ENCODE results near the gene CD177. TPM values are rescaled to one million over a fixed set of nuclear protein-coding genes. Genes with fewer than 3 reads are reported as not detected.
"Not testable (repeated sequence)": the region's sequence is repeated elsewhere in the genome, so short reads cannot be mapped to it uniquely, and the experiment has no call there.

CD177 gene
- polyA plus RNA-seq, 1 of the 3 experiments (the other 2 are of a cell fraction), result 0.54 TPM

GRCh38 chr19:43383254-43383653 lies 29.8 kb downstream of the CD177 start:
- H3K9ac ChIP-seq; H2AFZ ChIP-seq (ENCODE audit: low read depth); H4K20me1 ChIP-seq (ENCODE audit: insufficient read depth); H3F3A ChIP-seq (replicated peaks; ENCODE audit: insufficient read depth); H3K4me3 ChIP-seq (ENCODE audit: low read depth in 2 of 2, low read length in 1 of 2); H3K9me3 ChIP-seq; CTCF ChIA-PET; H3K27ac ChIP-seq (ENCODE audit: low read depth in 2 of 2, low read length in 1 of 2); H3K4me1 ChIP-seq (ENCODE audit: control insufficient read depth in 1 of 2, insufficient read depth in 2 of 2, low read depth in 1 of 2, low read length in 1 of 2); H3K79me2 ChIP-seq (ENCODE audit: insufficient read depth); H3K9me2 ChIP-seq; DNase-seq; POLR2A ChIA-PET; H3K4me2 ChIP-seq; H3K36me3 ChIP-seq (replicated peaks in 1 of 2; ENCODE audit: control insufficient read depth in 1 of 2, insufficient read depth in 2 of 2, low read length in 1 of 2): not testable (repeated sequence)
- peaks cover 29% of the 10 kb centered on the region for H3K27me3 ChIP-seq (ENCODE audit: insufficient read depth)
- WGBS (ENCODE audit: low lambda C conversion rate), result 33% methylated on average over 7 of the region's 7 CpGs

GRCh38 chr19:43383759-43384158 lies 30.3 kb downstream of the CD177 start:
- H3K9me2 ChIP-seq; H3K4me1 ChIP-seq (ENCODE audit: control insufficient read depth in 1 of 2, insufficient read depth in 2 of 2, low read depth in 1 of 2, low read length in 1 of 2); H4K20me1 ChIP-seq (ENCODE audit: insufficient read depth); H3K36me3 ChIP-seq (replicated peaks in 1 of 2; ENCODE audit: control insufficient read depth in 1 of 2, insufficient read depth in 2 of 2, low read length in 1 of 2); POLR2A ChIA-PET; H3K79me2 ChIP-seq (ENCODE audit: insufficient read depth); H3K9me3 ChIP-seq; H3K4me3 ChIP-seq (ENCODE audit: low read depth in 2 of 2, low read length in 1 of 2); CTCF ChIA-PET; H3K4me2 ChIP-seq; H2AFZ ChIP-seq (ENCODE audit: low read depth); H3K9ac ChIP-seq; H3F3A ChIP-seq (replicated peaks; ENCODE audit: insufficient read depth); H3K27ac ChIP-seq (ENCODE audit: low read depth in 2 of 2, low read length in 1 of 2); DNase-seq: not testable (repeated sequence)
- H3K27me3 ChIP-seq (ENCODE audit: insufficient read depth), result peaks cover 33% of the 10 kb centered on the region
- WGBS (ENCODE audit: low lambda C conversion rate), result 18% methylated on average over 3 of the region's 3 CpGs

GRCh38 chr19:43390903-43391551 lies 37.5 kb downstream of the CD177 start:
- H3K36me3 ChIP-seq (replicated peaks in 1 of 2; ENCODE audit: control insufficient read depth in 1 of 2, insufficient read depth in 2 of 2, low read length in 1 of 2); H3K4me3 ChIP-seq (ENCODE audit: low read depth in 2 of 2, low read length in 1 of 2); H3K27ac ChIP-seq (ENCODE audit: low read depth in 2 of 2, low read length in 1 of 2); H3F3A ChIP-seq (replicated peaks; ENCODE audit: insufficient read depth); CTCF ChIA-PET; H3K9ac ChIP-seq; H3K79me2 ChIP-seq (ENCODE audit: insufficient read depth); H4K20me1 ChIP-seq (ENCODE audit: insufficient read depth); H3K4me2 ChIP-seq; H3K9me2 ChIP-seq; DNase-seq; H2AFZ ChIP-seq (ENCODE audit: low read depth); POLR2A ChIA-PET; H3K4me1 ChIP-seq (ENCODE audit: control insufficient read depth in 1 of 2, insufficient read depth in 2 of 2, low read depth in 1 of 2, low read length in 1 of 2); H3K9me3 ChIP-seq: not testable (repeated sequence)
- 17% methylated on average over 11 of the region's 11 CpGs for WGBS (ENCODE audit: low lambda C conversion rate)
- H3K27me3 ChIP-seq (ENCODE audit: insufficient read depth), result peaks cover 64% of the 10 kb centered on the region

GRCh38 chr19:43391552-43391935 lies 38.1 kb downstream of the CD177 start:
- CTCF ChIA-PET; H3K4me2 ChIP-seq; H3K27ac ChIP-seq (ENCODE audit: low read depth in 2 of 2, low read length in 1 of 2); H2AFZ ChIP-seq (ENCODE audit: low read depth); POLR2A ChIA-PET; H3K79me2 ChIP-seq (ENCODE audit: insufficient read depth); H3K9me2 ChIP-seq; H3K4me3 ChIP-seq (ENCODE audit: low read depth in 2 of 2, low read length in 1 of 2); H3K4me1 ChIP-seq (ENCODE audit: control insufficient read depth in 1 of 2, insufficient read depth in 2 of 2, low read depth in 1 of 2, low read length in 1 of 2); DNase-seq; H3K9me3 ChIP-seq; H3K36me3 ChIP-seq (replicated peaks in 1 of 2; ENCODE audit: control insufficient read depth in 1 of 2, insufficient read depth in 2 of 2, low read length in 1 of 2); H3F3A ChIP-seq (replicated peaks; ENCODE audit: insufficient read depth); H3K9ac ChIP-seq; H4K20me1 ChIP-seq (ENCODE audit: insufficient read depth): not testable (repeated sequence)
- WGBS (ENCODE audit: low lambda C conversion rate), result 11% methylated on average over 6 of the region's 6 CpGs
- H3K27me3 ChIP-seq (ENCODE audit: insufficient read depth), result peaks cover 68% of the 10 kb centered on the region
